ENCODE data around the gene MCF2L2. TPM values are rescaled to one million over a fixed set of nuclear protein-coding genes. Genes with fewer than 3 reads are reported as not detected.

The MCF2L2 gene
- total RNA-seq, 4 donors from 2014 or later, result 0.16 to 0.66 (median 0.26) TPM

GRCh38 chr3:183261151-183261724 is 167.2 kb downstream of the MCF2L2 start:
- TF ChIP-seq CTCF (IDR thresholded peaks at IDR 0.05; ENCODE audit: low read depth), result no peak

- no peak for TF ChIP-seq CTCF (IDR thresholded peaks at IDR 0.05; ENCODE audit: low read depth)
Observed at GRCh38 chr3:183260167-183260904, 168.1 kb downstream of the MCF2L2 start.

GRCh38 chr3:183259621-183260020 is 168.8 kb downstream of the MCF2L2 start:
- no peak for TF ChIP-seq CTCF (IDR thresholded peaks at IDR 0.05; ENCODE audit: low read depth)

GRCh38 chr3:183259087-183259486 is 169.3 kb downstream of the MCF2L2 start:
- no peak for TF ChIP-seq CTCF (IDR thresholded peaks at IDR 0.05; ENCODE audit: low read depth)

GRCh38 chr3:183255348-183255730 is 173.1 kb downstream of the MCF2L2 start:
- no peak for TF ChIP-seq CTCF (IDR thresholded peaks at IDR 0.05; ENCODE audit: low read depth)

GRCh38 chr3:183254487-183255347 is 173.7 kb downstream of the MCF2L2 start:
- no peak for TF ChIP-seq CTCF (IDR thresholded peaks at IDR 0.05; ENCODE audit: low read depth)
